Measurements from ENCODE around the gene MAP2K6.

The MAP2K6 gene

DNA sequence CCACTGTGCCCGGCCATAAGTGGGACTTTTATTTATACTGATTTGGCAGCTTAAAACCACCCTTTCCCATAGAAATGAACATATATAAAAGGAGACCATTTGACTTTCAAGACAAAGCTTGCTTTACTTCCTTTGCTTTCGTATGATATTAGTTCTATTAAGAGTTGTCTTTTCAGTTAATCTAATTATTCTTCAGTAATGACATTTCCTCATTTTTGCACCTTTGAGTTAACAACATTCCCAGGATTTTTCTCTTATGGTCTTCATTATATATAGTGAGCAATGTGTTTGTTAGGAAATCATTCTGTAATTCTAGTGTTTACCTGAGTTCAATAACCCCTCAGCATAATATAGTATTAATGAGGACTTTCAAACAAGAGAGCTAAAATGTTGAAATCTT is 173.8 kb downstream of the MAP2K6 start:
- no peak for DNase-seq

DNA sequence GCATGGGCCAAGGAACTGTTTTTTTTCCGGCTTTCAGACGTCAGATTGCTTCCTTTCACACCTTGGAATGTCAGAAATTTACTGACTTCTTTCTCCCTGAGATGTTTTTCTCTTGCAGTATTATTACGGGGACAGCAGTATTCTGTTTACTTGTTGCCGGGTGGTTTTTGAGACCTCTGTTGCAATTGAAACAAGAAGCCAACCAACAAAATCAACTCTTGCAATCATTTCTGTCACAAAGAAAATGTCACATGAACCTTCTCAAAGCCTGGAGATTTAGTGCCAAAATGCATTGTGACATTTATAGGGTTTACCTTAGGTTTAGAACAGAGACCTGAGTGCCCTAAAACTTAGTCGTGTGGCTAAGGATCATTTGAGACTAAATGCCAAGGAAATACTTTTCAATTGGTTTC is 174.3 kb downstream of the MAP2K6 start:
- DNase-seq, result no peak

DNA sequence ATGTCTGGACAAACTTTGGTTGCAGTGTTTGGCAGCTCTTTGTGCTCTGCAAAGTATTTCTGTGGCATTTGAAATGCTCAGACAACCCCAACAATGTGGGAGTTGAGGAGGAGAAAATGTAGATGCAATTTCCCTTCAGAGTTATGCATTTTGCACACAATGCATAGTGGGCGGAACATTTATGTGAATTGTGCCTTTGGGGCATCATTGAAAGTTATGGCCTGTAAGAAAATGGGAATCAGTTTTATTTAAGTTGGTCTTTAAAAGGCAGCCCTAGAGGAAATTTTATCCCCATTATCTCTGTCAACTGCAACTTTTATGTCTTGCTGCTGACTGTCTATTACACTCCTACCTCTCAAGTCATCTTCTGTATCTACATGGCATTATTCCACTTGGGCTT is 176.2 kb downstream of the MAP2K6 start:
- no peak for DNase-seq

DNA sequence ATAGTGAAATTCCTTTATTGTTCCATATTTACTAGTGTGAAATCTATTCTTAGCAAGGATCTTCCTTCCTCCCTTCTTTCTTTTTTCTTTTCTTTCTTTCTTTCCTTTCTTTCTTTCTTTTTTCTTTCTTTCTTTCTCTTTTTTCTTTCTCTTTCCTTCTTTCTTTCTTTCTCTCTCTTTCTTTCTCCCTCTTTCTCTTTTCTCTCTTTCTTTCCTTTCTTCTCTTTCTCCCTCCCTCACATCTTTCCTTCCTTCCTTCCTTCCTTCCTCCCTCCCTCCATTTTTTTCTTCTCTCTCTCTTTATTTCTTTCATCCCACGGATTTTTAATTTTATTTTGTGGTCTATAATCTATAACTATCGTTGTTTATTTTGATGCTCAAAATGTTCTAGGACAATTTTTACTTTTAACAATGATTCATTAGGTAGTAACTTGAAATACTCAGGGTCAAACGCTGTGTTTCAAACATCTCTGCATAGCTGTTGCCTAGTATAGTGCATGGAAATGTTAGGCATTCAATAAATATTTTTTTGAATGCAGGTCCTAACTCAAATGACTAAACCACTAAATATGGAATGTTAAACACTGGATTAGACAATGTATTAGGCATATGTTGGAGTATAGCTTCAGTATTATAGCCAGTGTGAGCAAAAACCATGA is 178.3 kb downstream of the MAP2K6 start:
- DNase-seq, result no peak

DNA sequence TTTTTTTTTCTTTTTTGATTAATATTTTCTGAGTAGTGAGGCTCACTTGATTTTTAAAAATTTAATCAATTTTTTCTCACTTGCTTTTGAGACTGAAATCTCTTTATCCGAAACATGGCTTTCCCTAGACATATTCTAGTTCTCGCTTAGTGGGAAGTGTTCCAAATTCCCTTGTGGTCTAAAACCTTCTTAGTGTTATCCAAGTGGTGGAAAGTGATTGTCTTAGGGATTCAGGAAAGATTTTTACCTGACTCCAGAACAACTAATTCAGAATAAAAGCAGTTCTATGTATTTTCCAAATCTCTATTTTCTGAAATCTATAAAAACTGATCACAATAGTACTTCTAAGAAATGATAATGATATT is 178.8 kb downstream of the MAP2K6 start:
- DNase-seq, result no peak

DNA sequence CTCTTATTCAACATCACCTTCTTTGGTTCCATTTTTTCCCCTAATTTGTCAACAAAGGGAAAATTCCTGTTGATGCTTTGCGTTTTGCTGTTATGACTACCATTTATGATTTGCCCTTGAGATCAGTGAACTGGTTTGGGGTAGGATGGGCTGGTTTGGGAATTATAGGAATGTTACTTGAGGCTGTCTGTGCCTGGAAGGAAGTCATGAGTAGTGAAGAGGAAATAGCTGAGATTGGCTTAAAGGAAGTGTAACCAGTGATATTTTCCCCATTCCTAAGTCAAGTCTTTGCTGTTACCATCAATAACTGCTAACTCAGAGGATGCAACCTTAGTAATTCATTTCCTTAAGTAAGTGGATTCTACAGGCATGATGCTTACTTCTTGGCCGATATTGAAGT is 179.2 kb downstream of the MAP2K6 start:
- no peak for DNase-seq

DNA sequence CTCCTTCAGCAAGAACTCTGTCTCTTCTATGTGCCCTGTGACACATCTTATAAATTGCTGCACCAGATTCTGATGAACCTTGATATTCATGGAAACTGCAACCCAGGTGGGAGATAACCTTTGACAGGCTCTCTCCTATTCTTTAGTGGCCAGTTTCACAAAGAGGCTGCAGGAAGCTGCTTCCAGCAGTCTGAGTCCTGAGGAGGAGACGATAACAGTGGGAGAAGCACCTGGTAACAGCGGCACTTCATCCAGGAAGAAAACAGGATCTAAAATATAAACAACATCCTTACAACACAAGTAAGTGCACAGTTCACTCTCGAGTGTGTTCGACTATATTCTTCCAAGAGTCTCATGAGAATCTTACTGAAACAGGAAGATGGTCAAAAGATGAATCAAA is 180.1 kb downstream of the MAP2K6 start:
- DNase-seq, result no peak

DNA sequence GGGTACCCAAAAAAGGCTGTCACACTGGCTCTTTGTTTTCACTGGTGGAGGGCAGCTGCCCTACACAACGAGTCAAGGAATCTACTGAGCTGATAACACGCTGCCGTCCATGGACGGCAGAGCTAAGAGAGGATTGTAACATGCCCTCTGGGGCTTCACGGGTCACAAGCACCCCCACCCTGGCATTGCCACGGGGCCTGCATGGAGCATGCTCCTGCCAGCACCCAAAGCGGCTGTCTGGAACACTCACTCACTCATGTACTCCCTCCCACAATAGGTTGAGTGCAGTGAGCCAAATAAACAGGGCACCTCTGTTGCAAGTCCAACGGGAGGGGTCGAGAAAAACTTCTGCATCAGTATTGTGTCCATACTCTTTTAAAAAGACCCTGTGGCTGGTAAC is 181.6 kb downstream of the MAP2K6 start:
- DNase-seq, result no peak

DNA sequence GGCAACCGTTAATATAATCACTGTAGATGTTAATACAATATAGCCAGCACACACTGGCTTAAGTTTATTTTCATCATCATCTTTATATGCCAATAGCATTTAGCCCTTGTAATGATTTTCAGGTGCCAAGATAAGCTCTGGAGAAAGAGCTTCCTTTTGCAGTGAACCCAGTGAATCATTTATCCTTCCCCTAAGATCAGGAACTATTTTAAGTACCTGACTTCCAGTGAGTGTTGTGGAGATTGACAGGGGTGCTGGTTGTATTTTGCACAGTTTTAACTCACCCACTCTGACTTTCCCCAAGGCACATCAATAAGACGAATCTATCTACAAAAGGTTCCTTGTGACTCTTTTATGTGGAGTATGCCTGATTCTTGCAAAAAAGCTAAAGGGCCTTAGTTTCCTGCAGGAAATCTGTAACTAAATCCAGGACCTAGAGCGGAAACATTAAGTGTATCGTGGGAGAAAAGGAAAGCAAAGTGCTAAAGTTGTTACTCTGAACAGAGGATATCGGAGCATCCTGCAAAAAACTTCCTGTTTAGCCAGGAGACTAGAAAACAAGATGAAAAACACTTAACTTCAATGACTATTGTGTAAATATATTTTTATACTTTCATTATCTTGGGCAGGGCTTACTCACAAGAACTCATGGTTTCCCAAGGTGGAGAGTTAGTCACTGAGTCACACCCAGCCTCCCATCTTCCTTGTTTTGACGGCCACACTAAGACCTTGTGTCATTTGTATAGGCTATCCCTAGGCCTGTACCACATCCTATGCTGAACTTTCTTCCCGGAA is 183.6 kb downstream of the MAP2K6 start:
- no peak for DNase-seq

DNA sequence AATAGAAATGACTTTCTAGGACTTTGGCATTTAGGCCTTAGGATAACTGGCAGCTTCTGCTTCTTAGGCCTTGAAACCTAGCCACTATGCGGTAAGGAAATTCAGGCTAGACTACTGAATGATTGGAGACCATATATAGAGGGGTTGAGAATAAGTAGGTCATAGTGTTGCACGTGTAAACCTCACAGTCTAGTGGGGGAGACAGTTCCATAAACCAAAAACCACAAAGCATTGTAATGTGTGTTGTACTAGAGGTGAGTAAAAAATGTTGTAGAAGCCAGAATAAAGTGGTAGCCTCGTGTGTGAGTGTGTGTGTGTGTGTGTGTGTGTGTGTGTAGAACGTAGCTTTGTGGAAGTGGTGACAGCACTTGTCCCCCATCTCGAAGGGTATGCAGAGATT is 188.5 kb downstream of the MAP2K6 start:
- no peak for DNase-seq
